Thymus (tissue), 11 donors: ENCODE data around the gene IL11RA. TPM values are rescaled to one million over a fixed set of nuclear protein-coding genes. Genes with fewer than 3 reads are reported as not detected.

ENCODE experiments used
- DNase-seq, 9 donors: peaks; one replicate each; pipeline ENCODE4 v3.0.0-alpha.2; 2013; ENCODE audit warnings: low spot score in 9 of 9, low read depth in 6 of 9, missing footprints in 1 of 9
- H3K27ac ChIP-seq, 2 donors: one replicate each; pipeline ENCODE4 v1.5.1; 2013; ENCODE audit warnings: control low read depth in 1 of 2, low read depth in 1 of 2, low read length in 1 of 2, mild to moderate bottlenecking in 1 of 2, moderate library complexity in 1 of 2
- H3K27me3 ChIP-seq, 2 donors: one replicate each; pipeline ENCODE4 v1.5.1; 2013; ENCODE audit warnings: low read length in 1 of 2; ENCODE audit not compliant: control insufficient read depth in 2 of 2, insufficient read depth in 1 of 2
- H3K36me3 ChIP-seq, 2 donors: one replicate each; pipeline ENCODE4 v1.5.1; 2013; ENCODE audit warnings: low read length in 1 of 2, mild to moderate bottlenecking in 1 of 2, moderate library complexity in 1 of 2; ENCODE audit not compliant: control insufficient read depth in 2 of 2, insufficient read depth in 2 of 2
- H3K4me1 ChIP-seq, 2 donors: one replicate each; pipeline ENCODE4 v1.5.1; 2013; ENCODE audit warnings: low read length in 2 of 2; ENCODE audit not compliant: control insufficient read depth in 2 of 2, insufficient read depth in 2 of 2
- H3K4me3 ChIP-seq, 2 donors: one replicate each; pipeline ENCODE4 v1.5.1; 2013; ENCODE audit warnings: low read length in 2 of 2, control low read depth in 1 of 2, mild to moderate bottlenecking in 1 of 2
- H3K9me3 ChIP-seq, 2 donors: one replicate each; pipeline ENCODE4 v1.5.1; 2013; ENCODE audit warnings: low read length in 1 of 2, mild to moderate bottlenecking in 1 of 2; ENCODE audit not compliant: control insufficient read depth in 2 of 2, insufficient read depth in 1 of 2
- WGBS: extraction: QIAGEN DNeasy Blood & Tissue Kit; methylation state at CpG from one replicate; pipeline ENCODE4 v1.1.7; 2013; 5-methylcytosine and 5-hydroxymethylcytosine counted together
- polyA plus RNA-seq: library from polyadenylated mRNA; stranded (reverse); fragments of 200-250 nt; gene quantifications from one replicate; pipeline ENCODE4 v1.2.3, GENCODE V29; 2013
- total RNA-seq: library from RNA; stranded (reverse); fragments of 120-200 nt; gene quantifications from one replicate; pipeline ENCODE4 v1.2.4, GENCODE V29; 2013
- donor health status: healthy.

IL11RA gene
- total and polyA plus RNA-seq, 2 donors = 12.6 to 52.8 TPM

- Histone ChIP-seq H3K9me3 (no peaks in the 10 kb centered on the region), H3K27ac (no peak overlapping the region), H3K4me3 (no peak overlapping the region), H3K36me3 (no peaks in the 10 kb centered on the region), H3K27me3 (no peaks in the 10 kb centered on the region), H3K4me1 (peaks cover 0 to 13% of the 10 kb centered on the region in 2 donors)
- WGBS = 22% methylated on average over 1 of the region's 1 CpG
- no peak for DNase-seq
Measured at GRCh38 chr9:34686732-34687131, 34.7 kb downstream of the IL11RA start.

- 91% methylated on average over 10 of the region's 10 CpGs for WGBS
- no peak for DNase-seq
- no peak overlapping the region for H3K4me3 ChIP-seq
- H3K27ac ChIP-seq = no peak overlapping the region
- H3K27me3 ChIP-seq = no peaks in the 10 kb centered on the region
- H3K36me3 ChIP-seq = no peaks in the 10 kb centered on the region
- no peaks in the 10 kb centered on the region for H3K9me3 ChIP-seq
- peaks cover 0 to 14% of the 10 kb centered on the region in 2 donors for H3K4me1 ChIP-seq
Measured at GRCh38 chr9:34687276-34688030, 35.5 kb downstream of the IL11RA start.

- no peak for DNase-seq
- Histone ChIP-seq H3K27ac (peak overlapping the region; percentile 32 to 54), H3K27me3 (no peaks in the 10 kb centered on the region), H3K4me3 (no peak overlapping the region), H3K4me1 (peaks cover 0 to 14% of the 10 kb centered on the region in 2 donors), H3K9me3 (no peaks in the 10 kb centered on the region), H3K36me3 (no peaks in the 10 kb centered on the region)
- 89% methylated on average over 5 of the region's 5 CpGs for WGBS
Measured at GRCh38 chr9:34688329-34689115, 36.5 kb downstream of the IL11RA start.

GRCh38 chr9:34689116-34689470 lies 37.1 kb downstream of the IL11RA start:
- 88% methylated on average over 4 of the region's 4 CpGs for WGBS
- H3K4me1 ChIP-seq = peaks cover 0 to 14% of the 10 kb centered on the region in 2 donors
- H3K9me3 ChIP-seq = no peaks in the 10 kb centered on the region
- no peaks in the 10 kb centered on the region for H3K36me3 ChIP-seq
- no peak overlapping the region for H3K27ac ChIP-seq
- H3K4me3 ChIP-seq = peak overlapping the region in 1 of 2 donors; percentile 15
- no peaks in the 10 kb centered on the region for H3K27me3 ChIP-seq
- no peak for DNase-seq

- WGBS = 89% methylated on average over 8 of the region's 8 CpGs
Measured at GRCh38 chr9:34689512-34689911, 37.5 kb downstream of the IL11RA start.

GRCh38 chr9:34690983-34691935 lies 39.3 kb downstream of the IL11RA start, which contains the start of gene CCL19:
CCL19 (minus strand) TSS chr9:34691276; CDS start chr9:34691139, 137 bp downstream.
- Histone ChIP-seq H3K36me3 (no peaks in the 10 kb centered on the region), H3K4me3 (peak within 1 kb of the TSS in 1 of 2 donors; percentile 15), H3K27me3 (no peaks in the 10 kb centered on the region), H3K9me3 (no peaks in the 10 kb centered on the region), H3K27ac (peak within 1 kb of the TSS in 1 of 2 donors; percentile 39), H3K4me1 (peaks cover 0 to 14% of the 10 kb centered on the region in 2 donors)
- 47% methylated on average over 6 of the region's 6 CpGs for WGBS
- DNase-seq = peak in 1 of 9 donors; percentile 19

More at GRCh38 chr9:34689512-34689911, 37.5 kb downstream of the IL11RA start:
- Histone ChIP-seq H3K36me3 (no peaks in the 10 kb centered on the region), H3K27me3 (no peaks in the 10 kb centered on the region), H3K4me3 (peak overlapping the region in 1 of 2 donors; percentile 15), H3K27ac (peak overlapping the region; percentile 43 to 48), H3K4me1 (peaks cover 0 to 14% of the 10 kb centered on the region in 2 donors), H3K9me3 (no peaks in the 10 kb centered on the region)
- DNase-seq = no peak

- Histone ChIP-seq H3K4me1 (peaks cover 0 to 14% of the 10 kb centered on the region in 2 donors), H3K4me3 (no peak overlapping the region), H3K36me3 (no peaks in the 10 kb centered on the region), H3K27ac (peak overlapping the region in 1 of 2 donors; percentile 15), H3K9me3 (no peaks in the 10 kb centered on the region), H3K27me3 (no peaks in the 10 kb centered on the region)
- WGBS = 91% methylated on average over 5 of the region's 5 CpGs
- no peak for DNase-seq
Measured at GRCh38 chr9:34691936-34692315, 39.9 kb downstream of the IL11RA start.

GRCh38 chr9:34693560-34693959 lies 41.6 kb downstream of the IL11RA start:
- 90% methylated on average over 2 of the region's 2 CpGs for WGBS
- H3K27ac ChIP-seq = no peak overlapping the region

More at GRCh38 chr9:34693560-34693959, 41.6 kb downstream of the IL11RA start:
- no peaks in the 10 kb centered on the region for H3K36me3 ChIP-seq
- H3K4me3 ChIP-seq = no peak overlapping the region
- peaks cover 0 to 8% of the 10 kb centered on the region in 2 donors for H3K4me1 ChIP-seq
- H3K27me3 ChIP-seq = peaks cover 0 to 4% of the 10 kb centered on the region in 2 donors
- DNase-seq = no peak
- no peaks in the 10 kb centered on the region for H3K9me3 ChIP-seq
